ENCODE data around the gene ALS2. TPM values are rescaled to one million over a fixed set of nuclear protein-coding genes. Genes with fewer than 3 reads are reported as not detected.
A peak's percentile ranks its signal among the peaks of the same experiment; 100 is the strongest.

Gene ALS2
- total RNA-seq, 1 experiment from 2014 or later: 28.4 TPM

- Histone ChIP-seq H2BK20ac (ENCODE audit: low read depth, low read length, poor library complexity, severe bottlenecking) (no peak overlapping the region), H3K79me1 (ENCODE audit: insufficient read depth, low read depth, low read length, poor library complexity, severe bottlenecking) (no peaks in the 10 kb centered on the region), H3K79me2 (ENCODE audit: insufficient read depth, low read length) (no peaks in the 10 kb centered on the region), H2BK5ac (ENCODE audit: insufficient read length, low read length) (no peak overlapping the region), H2AK5ac (ENCODE audit: insufficient read length, low read length) (no peak overlapping the region), H3K4me2 (ENCODE audit: insufficient read depth, insufficient read length, low read length) (no peak overlapping the region), H2AFZ (ENCODE audit: low read length) (no peak overlapping the region), H4K5ac (ENCODE audit: insufficient read length, low read depth, low read length) (no peak overlapping the region), H4K8ac (replicated peaks; ENCODE audit: insufficient read length, low read depth, low read length) (no peak overlapping the region), H3K14ac (ENCODE audit: insufficient read depth, low read length) (no peak overlapping the region), H3K56ac (ENCODE audit: insufficient read length, low read depth, low read length) (no peak overlapping the region), H3K4ac (ENCODE audit: low read depth, low read length) (no peak overlapping the region), H3K27ac (ENCODE audit: insufficient read length, low read depth, low read length) (no peak overlapping the region), H3T11ph (ENCODE audit: low read length) (no peak overlapping the region), H2BK15ac (ENCODE audit: low read depth, low read length) (no peak overlapping the region), H3K23ac (ENCODE audit: insufficient read length, low read depth, low read length) (no peak overlapping the region), H4K20me1 (ENCODE audit: control insufficient read depth, insufficient read depth, insufficient read length) (no peaks in the 10 kb centered on the region), H3K23me2 (ENCODE audit: insufficient read length, low read depth, low read length, poor library complexity, severe bottlenecking) (no peaks in the 10 kb centered on the region), H2BK120ac (ENCODE audit: low read depth, low read length, poor library complexity, severe bottlenecking) (no peak overlapping the region), H3K27me3 (ENCODE audit: insufficient read depth, low read length) (no peaks in the 10 kb centered on the region), H3K9ac (ENCODE audit: extremely low read depth, insufficient read length, low read length) (no peak overlapping the region), H3K9me3 (ENCODE audit: control insufficient read depth, low read depth, low read length) (no peaks in the 10 kb centered on the region), H2BK12ac (ENCODE audit: insufficient read length, low read depth, low read length) (no peak overlapping the region), H3K18ac (ENCODE audit: insufficient read length, low read depth, low read length) (no peak overlapping the region), H3K4me1 (ENCODE audit: insufficient read depth, low read length) (no peaks in the 10 kb centered on the region), H4K91ac (ENCODE audit: insufficient read length, low read depth, low read length) (no peak overlapping the region)
- TF ChIP-seq CTCF (conservative IDR thresholded peaks at IDR 0.05): no peak
- no peak overlapping the region for H3K4me3 Mint-ChIP-seq
- no peak for DNase-seq
- H3K9me3 Mint-ChIP-seq: no peaks in the 10 kb centered on the region
- no CpG with 5 or more reads among the region's 6 CpGs for WGBS (ENCODE audit: extremely low coverage, insufficient read length, low lambda C conversion rate)
- H3K27me3 Mint-ChIP-seq (ENCODE audit: low read depth): no peaks in the 10 kb centered on the region
- no peaks in the 10 kb centered on the region for H3K36me3 Mint-ChIP-seq (ENCODE audit: insufficient read depth in 1 of 3, low read depth in 3 of 3)
- peak overlapping the region in 1 of 3 experiments; percentile 47; a peak in 1 of 7 replicates for H3K27ac Mint-ChIP-seq
- no peaks in the 10 kb centered on the region; a peak in 1 of 4 replicates for H3K4me1 Mint-ChIP-seq
These were observed 13.6 kb upstream of the ALS2 start for GRCh38 chr2:201794294-201794693.
